ENCODE data around the gene ATP5F1B. TPM values are rescaled to one million over a fixed set of nuclear protein-coding genes. Genes with fewer than 3 reads are reported as not detected.

ATP5F1B gene
- total and polyA plus RNA-seq, 2 of the 13 experiments (the other 11 are each of a cell fraction or from before 2014, with no cell fraction given) = 1,051 to 1,180 TPM

DNA sequence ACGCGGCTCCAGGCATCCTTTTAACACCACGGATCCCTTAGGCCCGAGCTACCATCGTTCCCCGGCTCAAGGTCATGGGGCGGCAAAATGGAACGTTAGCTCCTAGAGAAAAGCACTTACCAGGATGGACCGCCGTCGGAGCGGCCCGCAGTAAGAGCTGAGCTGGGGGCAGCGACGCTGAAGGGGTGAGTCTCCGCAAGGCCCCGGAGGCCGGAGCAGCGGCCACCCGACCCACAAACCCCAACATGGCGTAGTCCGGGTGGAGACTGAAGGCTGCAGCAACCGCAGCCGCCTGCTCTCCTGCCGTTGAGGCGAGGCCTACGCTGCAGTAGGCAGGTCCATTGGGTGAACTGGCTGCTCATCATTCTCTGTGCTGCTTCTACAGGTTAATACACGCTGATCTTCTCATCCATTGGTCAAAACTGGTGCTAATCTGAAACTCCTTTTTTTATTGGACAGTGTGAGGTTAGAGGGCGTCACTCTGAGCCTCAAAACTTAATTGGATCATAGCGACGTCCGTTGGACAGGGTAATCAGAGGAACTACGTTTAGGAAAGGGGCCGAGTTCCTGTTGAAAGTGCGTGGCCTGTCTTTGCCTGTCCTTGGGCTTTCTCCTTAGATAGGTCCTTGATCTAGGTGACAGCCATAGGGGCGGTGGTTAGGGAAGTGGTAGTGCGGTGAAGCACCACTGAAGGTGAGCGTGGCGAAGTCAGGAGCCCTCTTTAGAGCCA is at the start of gene ATP5F1B (continued):
- TF ChIP-seq ZNF770 (CRISPR knock-in tag; IDR thresholded peaks at IDR 0.05) = peak; percentile 64
- no peak; the same call in 1 of the 2 replicates for TF ChIP-seq TIGD3 (CRISPR knock-in tag; IDR thresholded peaks at IDR 0.05; ENCODE audit: borderline replicate concordance)
- TF ChIP-seq KDM5A (IDR thresholded peaks at IDR 0.05; ENCODE audit: borderline replicate concordance, low read length) = peak; percentile 81; the same call in 1 of the 2 replicates
- 0 out of 2 replicates have a peak, but pooled peaks have one; percentile 41 for TF ChIP-seq SNAPC2 (CRISPR knock-in tag; IDR thresholded peaks at IDR 0.05)
- peak; percentile 68; the same call in 1 of the 2 replicates for TF ChIP-seq MIER3 (CRISPR knock-in tag; IDR thresholded peaks at IDR 0.05; ENCODE audit: borderline replicate concordance)
- peak; percentile 70 for TF ChIP-seq HNRNPLL (IDR thresholded peaks at IDR 0.05; ENCODE audit: low read depth, low read length, poor library complexity, severe bottlenecking)
- peak; percentile 84 for TF ChIP-seq KMT2A (CRISPR knock-in tag; IDR thresholded peaks at IDR 0.05)
- no peak for TF ChIP-seq ZNF253 (CRISPR knock-in tag; IDR thresholded peaks at IDR 0.05; ENCODE audit: borderline replicate concordance)
- TF ChIP-seq GABPB1 (CRISPR knock-in tag; IDR thresholded peaks at IDR 0.05) = peak; percentile 79
- 0 out of 2 replicates have a peak, but pooled peaks have one; percentile 5 for TF ChIP-seq SMAD9 (CRISPR knock-in tag; IDR thresholded peaks at IDR 0.05)
- peak; percentile 55 for TF ChIP-seq ELF1 (CRISPR knock-in tag; IDR thresholded peaks at IDR 0.05)
- peak; percentile 72; the same call in 1 of the 2 replicates for TF ChIP-seq ZNF83 (CRISPR knock-in tag; IDR thresholded peaks at IDR 0.05; ENCODE audit: borderline replicate concordance)
- TF ChIP-seq NONO (IDR thresholded peaks at IDR 0.05) = no peak
- peak; percentile 73 for TF ChIP-seq NONO (CRISPR knock-in tag; conservative IDR thresholded peaks at IDR 0.05)
- TF ChIP-seq, protein P1, sequence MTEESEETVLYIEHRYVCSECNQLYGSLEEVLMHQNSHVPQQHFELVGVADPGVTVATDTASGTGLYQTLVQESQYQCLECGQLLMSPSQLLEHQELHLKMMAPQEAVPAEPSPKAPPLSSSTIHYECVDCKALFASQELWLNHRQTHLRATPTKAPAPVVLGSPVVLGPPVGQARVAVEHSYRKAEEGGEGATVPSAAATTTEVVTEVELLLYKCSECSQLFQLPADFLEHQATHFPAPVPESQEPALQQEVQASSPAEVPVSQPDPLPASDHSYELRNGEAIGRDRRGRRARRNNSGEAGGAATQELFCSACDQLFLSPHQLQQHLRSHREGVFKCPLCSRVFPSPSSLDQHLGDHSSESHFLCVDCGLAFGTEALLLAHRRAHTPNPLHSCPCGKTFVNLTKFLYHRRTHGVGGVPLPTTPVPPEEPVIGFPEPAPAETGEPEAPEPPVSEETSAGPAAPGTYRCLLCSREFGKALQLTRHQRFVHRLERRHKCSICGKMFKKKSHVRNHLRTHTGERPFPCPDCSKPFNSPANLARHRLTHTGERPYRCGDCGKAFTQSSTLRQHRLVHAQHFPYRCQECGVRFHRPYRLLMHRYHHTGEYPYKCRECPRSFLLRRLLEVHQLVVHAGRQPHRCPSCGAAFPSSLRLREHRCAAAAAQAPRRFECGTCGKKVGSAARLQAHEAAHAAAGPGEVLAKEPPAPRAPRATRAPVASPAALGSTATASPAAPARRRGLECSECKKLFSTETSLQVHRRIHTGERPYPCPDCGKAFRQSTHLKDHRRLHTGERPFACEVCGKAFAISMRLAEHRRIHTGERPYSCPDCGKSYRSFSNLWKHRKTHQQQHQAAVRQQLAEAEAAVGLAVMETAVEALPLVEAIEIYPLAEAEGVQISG (CRISPR knock-in tag; IDR thresholded peaks at IDR 0.05) = peak; percentile 79
- TF ChIP-seq ZNF329 (CRISPR knock-in tag; IDR thresholded peaks at IDR 0.05; ENCODE audit: low read depth) = 0 out of 2 replicates have a peak, but pooled peaks have one; percentile 63
- TF ChIP-seq HES4 (CRISPR knock-in tag; IDR thresholded peaks at IDR 0.05; ENCODE audit: borderline replicate concordance) = peak; percentile 72
- peak; percentile 66; the same call in 1 of the 2 replicates for TF ChIP-seq RFXAP (CRISPR knock-in tag; IDR thresholded peaks at IDR 0.05; ENCODE audit: borderline replicate concordance)
- TF ChIP-seq ZBTB43 (CRISPR knock-in tag; conservative IDR thresholded peaks at IDR 0.05) = peak; percentile 50; the same call in 1 of the 2 replicates
- TF ChIP-seq CCDC6 (CRISPR knock-in tag; IDR thresholded peaks at IDR 0.05) = 0 out of 2 replicates have a peak, but pooled peaks have one; percentile 50
- TF ChIP-seq MAX (IDR thresholded peaks at IDR 0.05) = peak; percentile 84
- TF ChIP-seq STAT5B (CRISPR knock-in tag; IDR thresholded peaks at IDR 0.05) = peak; percentile 47; the same call in 1 of the 2 replicates

Measured in HepG2 (cell line).